ENCODE measurements around the gene MPP1. TPM values are rescaled to one million over a fixed set of nuclear protein-coding genes. Genes with fewer than 3 reads are reported as not detected.

The MPP1 gene

Small RNA genes lying within 50 kb of the gene (small RNA-seq; reads per million reads assigned to genes)
- gene SNORA36A (ENCODE audit: low read depth) = not detected

Measured in mesenchymal stem cell (in vitro differentiated cells and primary cell).